HL-60 (cell line): ENCODE results near the gene LHX5.

ENCODE experiments used
- CTCF ChIP-seq: IDR thresholded peaks from one replicate; pipeline ENCODE4 v1.5.1; 2011; ENCODE audit warnings: low read length, control low read depth, inconsistent platforms; ENCODE audit not compliant: insufficient read depth
- POLR2AphosphoS5 ChIP-seq: IDR thresholded peaks from 2 replicates; pipeline ENCODE4 v1.6.1; 2012; ENCODE audit warnings: low read depth
- REST ChIP-seq: IDR thresholded peaks from 2 replicates; pipeline ENCODE4 v1.6.1; 2012; ENCODE audit warnings: low read depth; ENCODE audit not compliant: insufficient replicate concordance
- SPI1 ChIP-seq: IDR thresholded peaks from 2 replicates; pipeline ENCODE4 v1.6.1; 2012; ENCODE audit warnings: low read depth, mild to moderate bottlenecking, borderline replicate concordance

- TF ChIP-seq CTCF (no peak), POLR2AphosphoS5 (no peak), REST (no peak), SPI1 (no peak)
Observed at GRCh38 chr12:113413488-113413939, 58.2 kb downstream of the LHX5 start.
